ENCODE measurements around the gene TRUB2.

TRUB2 gene

GRCh38 chr9:128358861-128359260 lies 36.6 kb upstream of the TRUB2 start:
- ChIA-PET POLR2A (no interaction called here), CTCF (interaction anchor here (0.8 to 2.1 kb wide), 5 partner anchors 12 to 64 kb away, joined by 3 to 5 read pairs (median 4); partner anchors contain the start of gene URM1)

GRCh38 chr9:128358090-128358489 lies 35.8 kb upstream of the TRUB2 start:
- ChIA-PET POLR2A (no interaction called here), CTCF (interaction anchor here (1.0 to 2.1 kb wide), 4 partner anchors 13 to 62 kb away, joined by 3 to 5 read pairs (median 4); partner anchors contain the start of gene URM1)
- TF ChIP-seq CTCF (IDR thresholded peaks at IDR 0.05; ENCODE audit: insufficient read depth, low read length, missing control alignments), result no peak

More at GRCh38 chr9:128358861-128359260, 36.6 kb upstream of the TRUB2 start:
- no peak for DNase-seq (ENCODE audit: low read depth, low spot score)
- H3K4me3 ChIP-seq (ENCODE audit: low read depth, low read length), result no peak overlapping the region
- TF ChIP-seq CTCF (IDR thresholded peaks at IDR 0.05; ENCODE audit: insufficient read depth, low read length, missing control alignments), result no peak

GRCh38 chr9:128355451-128355850 lies 33.2 kb upstream of the TRUB2 start:
- CTCF ChIA-PET, result interaction anchor here (0.6 to 1.3 kb wide), 4 partner anchors 13 to 100 kb away, joined by 3 to 4 read pairs (median 4); no protein-coding TSS in a partner anchor
- H3K4me3 ChIP-seq (ENCODE audit: low read depth, low read length), result no peak overlapping the region
- POLR2A ChIA-PET, result no interaction called here
- no peak for DNase-seq (ENCODE audit: low read depth, low spot score)
- no peak for TF ChIP-seq CTCF (IDR thresholded peaks at IDR 0.05; ENCODE audit: insufficient read depth, low read length, missing control alignments)

More at GRCh38 chr9:128358090-128358489, 35.8 kb upstream of the TRUB2 start:
- no peak for DNase-seq (ENCODE audit: low read depth, low spot score)
- H3K4me3 ChIP-seq (ENCODE audit: low read depth, low read length), result no peak overlapping the region

GRCh38 chr9:128349772-128350171 lies 27.5 kb upstream of the TRUB2 start:
- DNase-seq (ENCODE audit: low read depth, low spot score), result no peak
- H3K4me3 ChIP-seq (ENCODE audit: low read depth, low read length), result no peak overlapping the region
- ChIA-PET POLR2A (no interaction called here), CTCF (interaction anchor here (1.1 to 5.1 kb wide), 4 partner anchors 8 to 53 kb away, joined by 3 to 28 read pairs (median 14); no protein-coding TSS in a partner anchor)
- TF ChIP-seq CTCF (IDR thresholded peaks at IDR 0.05; ENCODE audit: insufficient read depth, low read length, missing control alignments), result no peak

- ChIA-PET CTCF (interaction anchor here (1.1 to 5.1 kb wide), 4 partner anchors 7 to 52 kb away, joined by 3 to 28 read pairs (median 14); no protein-coding TSS in a partner anchor), POLR2A (no interaction called here)
- TF ChIP-seq CTCF (IDR thresholded peaks at IDR 0.05; ENCODE audit: insufficient read depth, low read length, missing control alignments), result no peak
- no peak for DNase-seq (ENCODE audit: low read depth, low spot score)
- no peak overlapping the region for H3K4me3 ChIP-seq (ENCODE audit: low read depth, low read length)
These were observed 26.9 kb upstream of the TRUB2 start for GRCh38 chr9:128349125-128349524.

- POLR2A ChIA-PET, result no interaction called here
- CTCF ChIA-PET, result interaction anchor here (0.8 to 6.9 kb wide), 6 partner anchors 9 to 48 kb away, joined by 3 to 79 read pairs (median 4); no protein-coding TSS in a partner anchor
These were observed 22.8 kb upstream of the TRUB2 start for GRCh38 chr9:128344931-128345605.

More at GRCh38 chr9:128344931-128345605, 22.8 kb upstream of the TRUB2 start:
- H3K4me3 ChIP-seq (ENCODE audit: low read depth, low read length), result no peak overlapping the region
- no peak for DNase-seq (ENCODE audit: low read depth, low spot score)
- TF ChIP-seq CTCF (IDR thresholded peaks at IDR 0.05; ENCODE audit: insufficient read depth, low read length, missing control alignments), result no peak
